GM06990 (cell line): ENCODE measurements around the gene TMPRSS9.

ENCODE experiments used
- DNase-seq: peaks from one replicate; pipeline ENCODE4 v3.0.0-alpha.2; 2011; ENCODE audit not compliant: insufficient read length; ENCODE audit errors: extremely low read depth
- H3K27me3 ChIP-seq: replicated peaks from 2 replicates; pipeline ENCODE4 v1.6.0; 2011; ENCODE audit warnings: low read length; ENCODE audit not compliant: control insufficient read depth, insufficient read depth
- H3K36me3 ChIP-seq: 2 replicates; pipeline ENCODE4 v1.5.1; 2011; ENCODE audit warnings: low read length; ENCODE audit not compliant: control insufficient read depth, insufficient read depth
- H3K4me3 ChIP-seq: replicated peaks from 2 replicates; pipeline ENCODE4 v1.5.1; 2011; ENCODE audit warnings: low read depth, mild to moderate bottlenecking, control low read depth, low read length
- CTCF ChIP-seq: IDR thresholded peaks from 2 replicates; pipeline ENCODE4 v1.5.1; 2011; ENCODE audit warnings: low read length, control low read depth, mild to moderate bottlenecking, inconsistent platforms; ENCODE audit not compliant: insufficient read depth, poor library complexity, severe bottlenecking

TMPRSS9 gene

GRCh38 chr19:2419754-2420153, 59.7 kb downstream of the TMPRSS9 start:
- Histone ChIP-seq H3K27me3 (no peaks in the 10 kb centered on the region), H3K36me3 (peaks cover 4% of the 10 kb centered on the region), H3K4me3 (no peak overlapping the region)
- TF ChIP-seq CTCF = no peak
- DNase-seq = no peak

- no peak for DNase-seq
- Histone ChIP-seq H3K27me3 (no peaks in the 10 kb centered on the region), H3K4me3 (no peak overlapping the region), H3K36me3 (peaks cover 4% of the 10 kb centered on the region)
- TF ChIP-seq CTCF = no peak
Measured at GRCh38 chr19:2420490-2420889, 60.4 kb downstream of the TMPRSS9 start.

- no peak for TF ChIP-seq CTCF
- no peak overlapping the region for H3K4me3 ChIP-seq
- no peak for DNase-seq
- H3K36me3 ChIP-seq = peaks cover 10% of the 10 kb centered on the region
- H3K27me3 ChIP-seq = no peaks in the 10 kb centered on the region
Measured at GRCh38 chr19:2421581-2422306, 61.7 kb downstream of the TMPRSS9 start.

- TF ChIP-seq CTCF = no peak
- Histone ChIP-seq H3K27me3 (no peaks in the 10 kb centered on the region), H3K4me3 (no peak overlapping the region), H3K36me3 (peaks cover 6% of the 10 kb centered on the region)
- no peak for DNase-seq
Measured at GRCh38 chr19:2423071-2423914, 63.2 kb downstream of the TMPRSS9 start.

- no peak for TF ChIP-seq CTCF
- no peak overlapping the region for H3K4me3 ChIP-seq
- H3K27me3 ChIP-seq = no peaks in the 10 kb centered on the region
- no peak for DNase-seq
- peaks cover 6% of the 10 kb centered on the region for H3K36me3 ChIP-seq
Measured at GRCh38 chr19:2423915-2424685, 64.0 kb downstream of the TMPRSS9 start.
